HG03045 (cell line): ENCODE measurements around the gene MAPRE2.

ENCODE experiments used
- ATAC-seq: cut with Tn5 transposase; IDR thresholded peaks from one replicate; pipeline ENCODE4 v1.9.1; 2021; ENCODE audit warnings: mild to moderate bottlenecking, moderate library complexity; ENCODE audit not compliant: unreplicated experiment

The MAPRE2 gene

DNA sequence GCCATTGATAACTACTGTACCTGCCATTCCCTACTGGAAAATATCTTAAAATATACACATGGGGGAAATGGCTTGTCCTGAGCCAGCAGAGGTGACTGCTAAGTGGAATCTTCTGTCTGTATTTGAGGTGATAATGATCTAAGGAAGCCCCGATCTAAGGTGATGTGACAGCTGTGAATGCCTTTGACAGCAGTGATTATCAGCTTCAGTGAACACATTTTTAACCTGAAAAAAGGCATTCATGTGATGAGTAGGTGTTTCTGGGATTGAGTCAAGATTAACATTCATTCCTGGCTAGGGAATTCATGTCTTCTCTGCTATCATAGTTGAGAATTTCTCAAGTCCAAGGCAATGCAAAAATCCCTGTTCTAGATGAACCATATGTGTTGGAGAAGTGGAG, 9.1 kb upstream of the MAPRE2 start:
- ATAC-seq, result no peak

DNA sequence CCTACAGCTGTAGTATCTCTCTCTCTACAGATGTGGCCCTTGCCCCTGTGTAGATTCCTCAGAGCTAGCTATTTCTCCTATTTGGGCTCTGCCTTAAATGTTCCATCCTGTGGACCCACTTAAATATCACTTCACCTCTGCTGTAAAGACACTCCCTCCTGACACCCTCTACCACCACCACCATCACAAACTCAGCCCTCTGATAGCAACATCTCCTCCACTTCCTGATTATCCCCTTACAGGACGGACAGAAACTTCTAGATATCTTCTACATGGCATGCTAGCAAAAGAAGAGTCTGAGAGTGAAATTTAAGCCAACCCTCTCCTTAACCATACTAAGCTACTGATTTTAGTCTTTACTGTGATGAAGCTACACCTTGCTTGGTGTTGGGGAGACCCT, 3.2 kb upstream of the MAPRE2 start:
- ATAC-seq, result no peak

GRCh38 chr18:35038881-35039491, 2.2 kb upstream of the MAPRE2 start:
- no peak for ATAC-seq

DNA sequence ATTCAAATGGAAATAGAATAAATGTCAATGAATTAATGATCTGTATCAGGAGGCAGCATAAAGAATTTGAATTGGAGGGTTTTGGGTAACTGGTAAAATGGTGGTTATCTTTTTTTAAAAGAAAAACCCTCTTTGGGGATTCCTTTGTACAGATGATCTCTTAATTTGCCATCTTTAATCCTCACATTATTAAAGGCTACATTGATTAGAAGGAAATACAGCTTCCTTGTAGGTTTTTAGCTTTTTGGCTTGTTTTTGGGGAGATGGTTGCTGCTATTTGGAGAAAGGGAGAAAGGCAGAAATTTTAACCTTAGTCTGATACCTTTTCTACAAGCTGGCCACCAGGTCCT, 600 bp upstream of the MAPRE2 start:
- no peak for ATAC-seq

- no peak for ATAC-seq
These were observed 688 bp downstream of the MAPRE2 start for GRCh38 chr18:35041815-35042387.

DNA sequence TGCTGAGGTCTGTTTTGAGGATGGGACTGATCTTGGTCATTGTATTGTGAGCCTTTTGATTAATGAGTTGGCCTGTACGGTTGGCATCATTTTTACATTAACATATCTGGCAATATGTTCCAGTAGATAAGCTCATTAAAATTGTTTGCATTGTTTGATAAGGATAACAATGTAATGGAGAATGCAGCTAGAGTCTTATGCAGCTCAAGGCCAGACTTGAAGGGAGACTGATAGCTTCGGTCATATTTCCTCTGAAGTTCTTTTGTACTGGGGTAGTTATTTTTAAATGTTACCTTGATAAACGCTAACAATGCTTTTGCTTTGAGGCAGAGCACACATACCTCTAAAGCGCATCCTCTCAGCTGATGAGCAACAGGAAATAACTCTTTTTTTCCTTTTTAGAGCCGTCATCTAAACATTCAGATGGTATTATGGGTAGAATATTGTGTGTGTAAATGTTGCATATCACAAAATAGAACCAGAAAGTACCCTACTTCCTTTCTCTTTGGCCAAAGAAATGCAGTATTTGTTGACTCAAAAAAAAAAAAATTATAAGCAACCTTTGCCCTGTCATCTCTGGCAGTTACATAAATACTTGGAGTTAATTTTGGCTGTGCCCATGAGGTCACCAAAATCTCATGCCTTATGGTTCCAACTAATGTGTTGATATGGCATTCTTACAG, 1.3 kb downstream of the MAPRE2 start:
- no peak for ATAC-seq

- ATAC-seq, result no peak
These were observed 2.0 kb downstream of the MAPRE2 start for GRCh38 chr18:35043207-35043606.

DNA sequence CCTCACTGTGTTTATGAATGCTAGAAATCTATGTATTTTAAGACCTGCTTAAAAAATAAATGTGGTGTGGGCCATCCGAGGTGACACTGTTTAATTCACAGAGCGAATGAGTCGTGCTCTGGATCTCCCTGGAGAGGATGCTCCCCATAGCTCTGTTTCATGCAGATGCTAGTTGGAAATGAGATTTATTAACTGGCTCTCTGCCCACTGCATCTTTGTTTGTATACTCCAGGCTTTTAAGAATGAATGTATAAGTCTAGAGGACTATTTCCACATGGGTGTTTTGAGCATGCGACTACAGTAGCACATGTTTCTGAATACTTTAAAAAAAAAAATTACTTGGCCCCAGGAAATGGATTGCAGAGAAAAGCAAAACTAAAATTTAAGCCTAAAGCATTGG, 3.9 kb downstream of the MAPRE2 start:
- ATAC-seq, result no peak

DNA sequence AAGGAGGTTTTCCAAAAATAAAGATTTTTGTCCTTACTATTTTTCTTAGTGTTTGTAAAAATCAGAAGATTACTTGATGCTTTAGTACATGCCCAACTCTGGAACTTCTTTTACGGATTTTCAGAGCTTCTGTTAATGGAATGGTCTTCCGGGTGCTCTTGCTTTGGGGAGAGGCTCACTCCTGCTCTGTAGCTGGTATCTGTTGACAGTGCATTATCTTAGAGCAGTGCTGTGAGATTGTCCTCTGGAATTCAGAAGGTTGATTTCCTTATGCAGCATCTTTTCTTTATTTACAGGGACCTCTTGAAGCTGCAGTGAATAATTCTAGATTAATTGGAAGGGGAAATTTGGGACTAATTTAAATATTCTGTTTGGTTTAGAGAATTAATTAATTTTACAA, 4.6 kb downstream of the MAPRE2 start:
- ATAC-seq, result no peak

DNA sequence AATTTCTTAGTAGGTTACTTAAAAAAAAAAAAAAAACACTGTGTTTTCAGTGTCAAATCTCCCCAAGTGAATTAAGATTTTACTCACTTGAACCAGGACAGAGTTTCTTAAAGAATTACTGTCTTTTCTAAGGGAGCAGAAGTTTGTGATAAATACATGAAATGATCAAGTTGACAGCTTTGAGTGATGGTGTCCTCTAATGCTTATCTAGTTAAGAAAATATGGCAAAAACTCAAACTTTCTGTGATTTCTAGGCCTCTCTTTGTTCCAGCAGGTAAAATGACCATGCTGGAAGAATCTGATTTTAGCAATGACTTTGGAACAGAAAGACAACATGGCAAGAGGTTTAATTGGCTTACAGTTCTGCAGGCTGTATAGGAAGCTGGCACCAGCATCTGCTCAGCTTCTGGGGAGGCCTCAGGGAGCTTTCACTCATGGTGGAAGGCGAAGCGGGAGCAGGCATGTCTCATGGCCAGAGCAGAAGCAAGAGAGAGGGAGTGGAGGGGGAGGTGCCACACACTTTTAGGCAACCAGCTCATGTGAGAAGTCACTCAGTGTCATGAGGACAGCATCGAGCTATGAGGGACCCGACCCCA, 6.6 kb downstream of the MAPRE2 start:
- ATAC-seq, result no peak

DNA sequence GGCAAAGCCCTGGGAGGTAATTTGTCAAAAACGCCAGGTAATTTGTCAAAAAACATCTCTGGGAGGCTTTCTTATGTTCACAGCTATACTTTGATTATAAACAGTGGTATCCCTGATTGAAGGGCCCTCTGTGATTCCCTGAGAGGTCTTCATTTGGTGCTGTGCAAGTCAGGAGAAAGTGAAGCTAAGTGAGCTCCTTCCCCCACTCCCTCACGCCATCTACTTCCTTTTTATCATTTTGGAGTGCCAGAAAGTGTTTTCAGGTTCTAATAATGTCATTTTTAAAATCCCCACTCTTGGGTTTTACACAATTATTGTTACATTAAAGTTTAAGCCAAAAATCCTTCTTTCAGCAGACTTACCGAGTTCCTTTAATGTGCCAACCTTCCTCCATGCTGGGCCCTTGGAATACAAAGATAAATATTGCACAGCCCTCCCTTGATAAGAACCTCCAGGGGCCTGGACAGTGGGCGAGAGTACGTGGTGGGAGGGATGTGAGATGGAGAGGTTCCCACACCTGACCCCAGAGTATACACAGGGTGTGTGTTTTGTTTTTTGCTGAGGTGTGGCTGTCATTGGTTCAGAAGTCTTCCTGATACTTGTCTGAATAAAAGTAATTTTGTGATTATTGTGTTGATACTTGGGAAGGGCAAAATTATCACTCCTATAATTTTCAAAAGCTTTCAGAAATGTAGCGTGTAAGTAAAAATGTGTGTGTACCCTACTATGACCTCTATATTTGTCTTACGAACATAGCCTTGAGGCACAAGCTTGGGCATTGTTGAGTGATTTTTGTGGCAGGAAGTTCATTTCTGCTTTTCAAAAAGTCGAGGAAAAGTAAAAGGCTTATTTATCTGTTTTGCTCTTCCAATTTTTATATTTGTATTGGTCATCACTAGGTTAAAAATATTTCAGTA, 8.2 kb downstream of the MAPRE2 start:
- no peak for ATAC-seq

GRCh38 chr18:35050028-35050546, 8.9 kb downstream of the MAPRE2 start:
- ATAC-seq, result no peak

GRCh38 chr18:35050705-35051195, 9.5 kb downstream of the MAPRE2 start:
- no peak for ATAC-seq

DNA sequence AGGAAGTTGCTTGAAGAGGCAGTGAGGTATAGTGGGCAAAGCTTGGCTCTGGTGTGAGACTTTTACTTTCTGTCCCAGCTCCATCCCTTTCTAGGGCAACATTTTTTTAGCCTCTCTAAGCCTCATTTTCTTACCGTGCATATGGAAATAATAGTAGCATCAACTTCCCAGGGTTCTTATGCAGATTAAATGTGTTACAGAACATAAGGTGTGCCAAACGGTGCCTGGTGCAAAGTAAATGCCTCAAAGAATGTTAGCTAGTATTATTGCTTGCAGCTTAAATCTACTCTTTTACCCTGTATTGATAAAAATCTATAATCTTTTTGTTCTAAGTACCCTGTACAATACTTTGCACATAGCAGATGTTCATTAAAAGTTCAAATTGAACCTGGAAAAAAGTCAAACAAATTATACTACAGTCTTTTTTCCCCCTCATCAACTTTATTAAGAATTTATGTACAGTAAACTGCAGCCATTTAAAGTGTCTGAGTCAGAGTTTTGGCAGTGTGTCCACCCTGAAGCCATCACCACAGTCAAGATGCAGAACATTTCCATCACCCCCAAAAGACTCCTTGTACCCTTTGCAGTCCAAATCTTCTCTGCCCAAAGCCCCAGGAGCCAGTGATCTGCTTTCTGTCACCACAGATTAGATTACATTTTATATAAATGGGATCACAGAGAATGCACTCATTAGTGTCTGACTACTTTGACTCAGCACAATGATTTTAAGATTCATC, 10.6 kb downstream of the MAPRE2 start:
- ATAC-seq, result no peak

- ATAC-seq, result no peak
These were observed 13.2 kb downstream of the MAPRE2 start for GRCh38 chr18:35054401-35054800.

GRCh38 chr18:35055105-35055504, 13.9 kb downstream of the MAPRE2 start:
- no peak for ATAC-seq

DNA sequence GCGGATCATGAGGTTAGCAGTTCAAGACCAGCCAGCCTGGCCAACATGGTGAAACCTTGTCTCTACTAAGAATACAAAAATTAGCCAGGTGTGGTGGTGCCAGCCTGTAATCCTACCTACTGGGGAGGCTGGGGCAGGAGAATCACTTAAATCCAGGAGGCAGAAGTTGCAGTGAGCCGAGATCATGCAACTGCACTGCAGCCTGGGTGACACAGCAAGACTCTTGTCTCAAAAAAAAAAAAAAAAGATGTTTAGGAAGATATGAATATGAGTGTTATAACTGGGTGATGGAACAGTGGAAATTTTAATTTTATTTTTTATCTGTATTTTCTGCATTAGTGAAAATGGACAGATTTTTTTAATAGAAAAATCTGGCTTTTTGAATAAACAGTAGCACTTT, 14.5 kb downstream of the MAPRE2 start:
- no peak for ATAC-seq

GRCh38 chr18:35059280-35059927, 18.2 kb downstream of the MAPRE2 start:
- no peak for ATAC-seq

DNA sequence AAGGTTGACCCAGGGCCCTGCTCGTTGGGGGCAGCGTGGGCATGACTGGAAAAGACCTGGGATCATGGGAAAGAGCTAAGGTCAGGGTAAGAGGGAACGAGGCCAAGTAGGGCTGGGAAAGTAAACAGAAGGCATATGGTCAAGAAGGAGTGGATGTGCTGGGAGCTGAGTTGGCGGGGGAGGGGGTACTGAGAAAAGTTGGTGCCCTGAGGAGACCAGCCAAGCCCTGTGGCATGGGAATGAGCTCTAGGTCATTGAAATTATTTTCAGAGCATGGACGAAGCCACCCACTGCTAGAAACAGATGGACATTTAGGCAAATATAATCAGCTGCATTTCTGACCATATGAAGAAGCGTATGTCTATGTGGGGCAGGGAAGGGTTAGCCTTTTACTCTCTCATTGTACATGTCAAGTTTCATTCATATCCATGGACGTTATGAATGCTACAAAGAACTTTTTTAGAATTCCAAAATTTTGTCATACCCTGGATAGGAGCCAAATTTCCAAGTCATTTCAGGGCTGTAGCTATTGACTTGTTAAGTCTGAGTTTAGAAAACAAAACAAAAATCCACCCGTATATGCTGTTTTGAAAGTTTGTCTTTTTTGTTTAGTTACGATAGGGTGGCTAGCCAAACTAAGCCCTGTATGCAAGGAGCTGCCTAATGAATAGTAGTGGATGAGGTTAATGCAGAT, 19.1 kb downstream of the MAPRE2 start:
- ATAC-seq, result no peak
